GM12801 (cell line): ENCODE data around the gene TUFT1.

Source experiments
- CTCF ChIP-seq: IDR thresholded peaks from one replicate; pipeline ENCODE4 v1.5.1; 2011; ENCODE audit warnings: control low read depth; ENCODE audit not compliant: insufficient read length; ENCODE audit errors: extremely low read depth

TUFT1 gene

GRCh38 chr1:151584278-151584677, 44.2 kb downstream of the TUFT1 start:
- no peak for TF ChIP-seq CTCF

GRCh38 chr1:151584780-151585179, 44.7 kb downstream of the TUFT1 start:
- TF ChIP-seq CTCF, result no peak

GRCh38 chr1:151585622-151586021, 45.5 kb downstream of the TUFT1 start:
- no peak for TF ChIP-seq CTCF

- no peak for TF ChIP-seq CTCF
Measured at GRCh38 chr1:151590961-151591360, 50.9 kb downstream of the TUFT1 start.

GRCh38 chr1:151593730-151594129, 53.6 kb downstream of the TUFT1 start:
- no peak for TF ChIP-seq CTCF

GRCh38 chr1:151594143-151594625, 54.1 kb downstream of the TUFT1 start:
- peak; percentile 20 for TF ChIP-seq CTCF

- no peak for TF ChIP-seq CTCF
Measured at GRCh38 chr1:151596166-151596953, 56.3 kb downstream of the TUFT1 start.
